GM12801 (cell line): ENCODE data around the gene TRDN.

Experiments
- CTCF ChIP-seq: IDR thresholded peaks from one replicate; pipeline ENCODE4 v1.5.1; 2011; ENCODE audit warnings: control low read depth; ENCODE audit not compliant: insufficient read length; ENCODE audit errors: extremely low read depth

The TRDN gene

GRCh38 chr6:123503619-123504018, 133.1 kb downstream of the TRDN start:
- no peak for TF ChIP-seq CTCF

GRCh38 chr6:123497025-123497424, 139.7 kb downstream of the TRDN start:
- no peak for TF ChIP-seq CTCF

GRCh38 chr6:123489589-123489988, 147.2 kb downstream of the TRDN start:
- no peak for TF ChIP-seq CTCF

GRCh38 chr6:123480986-123481385, 155.8 kb downstream of the TRDN start:
- TF ChIP-seq CTCF: no peak

GRCh38 chr6:123467392-123467791, 169.4 kb downstream of the TRDN start:
- TF ChIP-seq CTCF: no peak

- TF ChIP-seq CTCF: no peak
Observed at GRCh38 chr6:123462152-123462551, 174.6 kb downstream of the TRDN start.

- no peak for TF ChIP-seq CTCF
Observed at GRCh38 chr6:123458218-123458617, 178.5 kb downstream of the TRDN start.

- no peak for TF ChIP-seq CTCF
Observed at GRCh38 chr6:123456836-123457235, 179.9 kb downstream of the TRDN start.
